Right lobe of liver (tissue), 6 donors: Measurements from ENCODE around the gene SOS2. TPM values are rescaled to one million over a fixed set of nuclear protein-coding genes. Genes with fewer than 3 reads are reported as not detected.

ENCODE experiments used
- ATAC-seq, 4 donors: fragments of 200-7000 bp; cut with Tn5 transposase; one replicate each; pipeline ENCODE4 v1.9.1; 2020; ENCODE audit warnings: mild to moderate bottlenecking in 4 of 4, moderate library complexity in 4 of 4
- DNase-seq, 3 donors: peaks; one replicate each; pipeline ENCODE4 v3.0.0-alpha.2; 2020
- H3K27ac ChIP-seq, 3 donors: fragments of 200-600 bp; one replicate each; pipeline ENCODE4 v1.8.0; 2022
- H3K27me3 ChIP-seq, 2 donors: fragments of 200-600 bp; one replicate each; pipeline ENCODE4 v1.8.0; 2022
- H3K36me3 ChIP-seq, 4 donors: fragments of 200-600 bp; sonication (generic) in 1 of 4; one replicate each; pipeline versions ENCODE4 v1.5.1 to v1.8.0; 2017 to 2022; ENCODE audit warnings: control low read depth in 1 of 4
- H3K4me1 ChIP-seq, 4 donors: fragments of 200-600 bp; sonication (generic) in 1 of 4; one replicate each; pipeline versions ENCODE4 v1.5.1 to v1.8.0; 2017 to 2022; ENCODE audit warnings: control low read depth in 1 of 4
- H3K4me3 ChIP-seq, 3 donors: fragments of 200-600 bp; one replicate each; pipeline ENCODE4 v1.8.0; 2022
- H3K9me3 ChIP-seq, 4 donors: fragments of 200-600 bp; sonication (generic) in 1 of 4; one replicate each; pipeline versions ENCODE4 v1.5.1 to v1.8.0; 2017 to 2022; ENCODE audit warnings: control low read depth in 1 of 4
- POLR2A ChIP-seq: fragments of 450-650 bp; IDR thresholded peaks from one replicate; pipeline ENCODE4 v1.6.1; 2017; ENCODE audit warnings: antibody characterized with exemption, mild to moderate bottlenecking
- WGBS: methylation state at CpG from one replicate; pipeline ENCODE4 v1.1.6; 2018; ENCODE audit warnings: low coverage, low lambda C conversion rate; ENCODE audit not compliant: insufficient coverage; ENCODE audit errors: missing lambda C conversion rate; 5-methylcytosine and 5-hydroxymethylcytosine counted together
- intact Hi-C, 2 donors: fragments of 100-400 bp; cut with DNase I; formaldehyde crosslinking; loops; one replicate each; pipeline versions ENCODE4 v1.11.2 to v1.14.1; 2022
- total RNA-seq, 6 experiments: library from RNA; depleted of rRNA in 2 of 6; stranded (reverse); fragments of >200 nt in 2 of 6; fragmentation: NEBNext Ultra II Directional in 3 of 6; extraction: Animal tissue kit (Norgen Biotek cat#: 25700) in 3 of 6; gene quantifications; one replicate each; pipeline versions ENCODE4 v1.1.0 to v1.2.4, GENCODE V29; 2016 to 2023
- TF ChIP-seq, protein P1 (sequence below), 4 donors: fragments of 200-600 bp in 3 of 4; fragments of 450-650 bp in 1 of 4; IDR thresholded peaks; one replicate each; pipeline versions ENCODE4 v1.5.1 to v1.8.0; 2016 to 2022; ENCODE audit warnings: antibody characterized with exemption in 4 of 4, mild to moderate bottlenecking in 2 of 4
- donor health status: DM: no; HTN: yes; CAD: no.
- donor health status: DM: no; HTN: no; CAD: no.
- donor health status: DM: no; HTN: no; CAD: no.
- donor health status: DM: no; HTN: yes; CAD: no.
- donor health status: DM: no; HTN: yes; CAD: no.

Gene SOS2
- total RNA-seq, 6 experiments from 2014 or later = 9.0 to 12.4 (median 10.3) TPM

DNA sequence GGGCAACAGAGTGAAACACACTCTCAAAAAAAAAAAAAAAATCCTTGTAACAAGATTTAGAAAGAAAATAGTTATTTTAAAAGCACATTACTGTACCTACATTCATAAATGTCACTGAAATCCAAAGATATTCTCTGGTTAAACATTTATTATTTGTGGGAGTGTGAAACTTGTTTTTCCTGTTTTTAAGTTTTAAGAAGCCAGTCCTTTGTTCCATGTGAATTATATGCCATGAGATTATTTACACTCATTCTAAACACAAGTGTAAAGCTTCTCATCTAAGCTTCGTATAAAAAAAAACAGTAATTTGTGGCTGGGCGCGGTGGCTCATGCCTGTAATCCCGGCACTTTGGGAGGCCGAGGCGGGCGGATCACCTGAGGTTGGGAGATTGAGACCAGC, 130.0 kb downstream of the SOS2 start:
- Histone ChIP-seq H3K27me3 (no peaks in the 10 kb centered on the region), H3K36me3 (no peaks in the 10 kb centered on the region), H3K9me3 (no peaks in the 10 kb centered on the region), H3K4me1 (peaks cover 0 to 11% (median 2%) of the 10 kb centered on the region in 4 donors), H3K27ac (no peak overlapping the region), H3K4me3 (no peak overlapping the region)
- TF ChIP-seq, protein P1, sequence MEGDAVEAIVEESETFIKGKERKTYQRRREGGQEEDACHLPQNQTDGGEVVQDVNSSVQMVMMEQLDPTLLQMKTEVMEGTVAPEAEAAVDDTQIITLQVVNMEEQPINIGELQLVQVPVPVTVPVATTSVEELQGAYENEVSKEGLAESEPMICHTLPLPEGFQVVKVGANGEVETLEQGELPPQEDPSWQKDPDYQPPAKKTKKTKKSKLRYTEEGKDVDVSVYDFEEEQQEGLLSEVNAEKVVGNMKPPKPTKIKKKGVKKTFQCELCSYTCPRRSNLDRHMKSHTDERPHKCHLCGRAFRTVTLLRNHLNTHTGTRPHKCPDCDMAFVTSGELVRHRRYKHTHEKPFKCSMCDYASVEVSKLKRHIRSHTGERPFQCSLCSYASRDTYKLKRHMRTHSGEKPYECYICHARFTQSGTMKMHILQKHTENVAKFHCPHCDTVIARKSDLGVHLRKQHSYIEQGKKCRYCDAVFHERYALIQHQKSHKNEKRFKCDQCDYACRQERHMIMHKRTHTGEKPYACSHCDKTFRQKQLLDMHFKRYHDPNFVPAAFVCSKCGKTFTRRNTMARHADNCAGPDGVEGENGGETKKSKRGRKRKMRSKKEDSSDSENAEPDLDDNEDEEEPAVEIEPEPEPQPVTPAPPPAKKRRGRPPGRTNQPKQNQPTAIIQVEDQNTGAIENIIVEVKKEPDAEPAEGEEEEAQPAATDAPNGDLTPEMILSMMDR (IDR thresholded peaks at IDR 0.05) = no peak
- intact Hi-C loops = loop anchor here in 1 of 2 donors (10.0 kb wide), 1 partner anchor 237 kb away; no protein-coding TSS in a partner anchor
- DNase-seq (no peak), ATAC-seq (no peak)
- 92% methylated on average over 6 of the region's 7 CpGs for WGBS

- no peaks in the 10 kb centered on the region for H3K9me3 ChIP-seq
- intact Hi-C loops = loop anchor here in 1 of 2 donors (10.0 kb wide), 1 partner anchor 236 kb away; no protein-coding TSS in a partner anchor
- DNase-seq (no peak), ATAC-seq (peak in 2 of 4 donors; percentile 42 to 58)
- no peak for TF ChIP-seq POLR2A
- TF ChIP-seq, protein P1 (IDR thresholded peaks at IDR 0.05) = no peak
- no peak overlapping the region for H3K4me3 ChIP-seq
- WGBS = 85% methylated on average over 2 of the region's 2 CpGs
- H3K27me3 ChIP-seq = no peaks in the 10 kb centered on the region
- H3K4me1 ChIP-seq = peaks cover 0 to 11% (median 2%) of the 10 kb centered on the region in 4 donors
- H3K36me3 ChIP-seq = no peaks in the 10 kb centered on the region
- no peak overlapping the region for H3K27ac ChIP-seq
Measured at GRCh38 chr14:50100805-50101204, 130.6 kb downstream of the SOS2 start.

DNA sequence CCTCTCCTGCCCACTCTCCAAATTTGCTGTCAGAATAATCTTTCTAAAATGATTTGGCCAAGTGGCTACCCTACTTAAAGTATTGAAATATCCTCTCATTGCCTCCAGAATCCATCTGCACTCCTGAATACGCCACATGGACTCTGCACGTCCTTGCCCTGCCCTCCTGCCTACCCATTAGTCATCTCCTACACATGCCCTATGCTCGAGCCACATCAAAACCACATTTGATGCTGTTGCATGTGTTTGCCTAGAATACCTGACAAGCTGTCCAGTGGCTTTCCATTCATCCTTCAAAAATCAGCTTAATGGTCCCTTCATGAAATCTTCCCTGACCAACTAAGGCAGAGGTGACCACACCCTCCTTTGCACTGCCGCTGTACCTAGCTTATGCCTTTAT, 132.0 kb downstream of the SOS2 start:
- Histone ChIP-seq H3K36me3 (no peaks in the 10 kb centered on the region), H3K9me3 (no peaks in the 10 kb centered on the region), H3K4me3 (no peak overlapping the region), H3K27me3 (no peaks in the 10 kb centered on the region), H3K27ac (no peak overlapping the region), H3K4me1 (peaks cover 0 to 7% (median 2%) of the 10 kb centered on the region in 4 donors)
- no peak for TF ChIP-seq POLR2A
- TF ChIP-seq, protein P1 (IDR thresholded peaks at IDR 0.05) = no peak
- DNase-seq = no peak
- 85% methylated on average over 4 of the region's 4 CpGs for WGBS
- ATAC-seq = no peak
- intact Hi-C loops = no loop called here

DNA sequence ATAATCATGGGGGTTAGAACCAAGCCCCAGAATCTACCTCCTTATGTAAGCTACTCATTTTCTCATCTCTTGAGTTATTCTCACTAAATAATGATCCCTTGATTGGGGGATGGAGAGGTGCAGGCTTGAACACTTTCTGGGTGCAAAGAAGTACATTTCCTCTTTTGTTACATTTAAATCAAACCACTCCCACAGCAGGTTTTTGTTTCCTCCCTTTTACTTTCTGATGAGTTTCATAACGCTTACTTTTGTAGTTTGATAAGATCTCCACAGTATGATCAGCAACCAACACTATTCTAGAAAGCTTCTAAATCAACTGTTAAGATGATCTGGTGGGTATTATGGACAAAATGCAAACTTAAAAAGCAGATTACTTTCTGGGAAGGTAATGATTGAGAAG, 135.5 kb downstream of the SOS2 start:
- 63% methylated on average over 1 of the region's 1 CpG for WGBS
- no peak for TF ChIP-seq POLR2A
- TF ChIP-seq, protein P1 (IDR thresholded peaks at IDR 0.05) = no peak
- Histone ChIP-seq H3K9me3 (no peaks in the 10 kb centered on the region), H3K27me3 (no peaks in the 10 kb centered on the region), H3K4me1 (peaks cover 0 to 3% (median under 1%) of the 10 kb centered on the region in 4 donors), H3K36me3 (no peaks in the 10 kb centered on the region), H3K27ac (no peak overlapping the region), H3K4me3 (no peak overlapping the region)
- intact Hi-C loops = no loop called here
- ATAC-seq = no peak
- DNase-seq = no peak
